ENCODE results near the gene DNAJB9.
A peak's percentile ranks its signal among the peaks of the same experiment; 100 is the strongest.

DNAJB9 gene

GRCh38 chr7:108569381-108570145 lies at the start of gene DNAJB9, which contains the start of gene THAP5:
TSS of gene DNAJB9 (plus strand) at chr7:108569874. CDS start at chr7:108571727, 1,853 bp downstream.
TSS of gene THAP5 (minus strand) at chr7:108569706. CDS start at chr7:108569569, 137 bp downstream.
- no peak for TF ChIP-seq CTCF (IDR thresholded peaks at IDR 0.05; ENCODE audit: low read depth, low read length)
- DNase-seq (ENCODE audit: extremely low read depth, low read depth) = peak; percentile 98

- TF ChIP-seq CTCF (IDR thresholded peaks at IDR 0.05; ENCODE audit: low read depth, low read length) = no peak
- DNase-seq (ENCODE audit: extremely low read depth, low read depth) = no peak
Measured at GRCh38 chr7:108522780-108523179, 46.9 kb upstream of the DNAJB9 start.

GRCh38 chr7:108525327-108525984 lies 44.2 kb upstream of the DNAJB9 start:
- DNase-seq (ENCODE audit: extremely low read depth, low read depth) = peak; percentile 65
- no peak for TF ChIP-seq CTCF (IDR thresholded peaks at IDR 0.05; ENCODE audit: low read depth, low read length)

- TF ChIP-seq CTCF (IDR thresholded peaks at IDR 0.05; ENCODE audit: low read depth, low read length) = no peak
- peak; percentile 98 for DNase-seq (ENCODE audit: extremely low read depth, low read depth)
Measured at GRCh38 chr7:108525985-108526767, 43.5 kb upstream of the DNAJB9 start, which contains the start of gene PNPLA8. TSS of gene PNPLA8 (minus strand) at chr7:108526135. CDS start at chr7:108515491, 10,644 bp downstream.

- DNase-seq (ENCODE audit: extremely low read depth, low read depth) = no peak
Measured at GRCh38 chr7:108526768-108527017, 43.0 kb upstream of the DNAJB9 start.

GRCh38 chr7:108528183-108528712 lies 41.4 kb upstream of the DNAJB9 start:
- DNase-seq (ENCODE audit: extremely low read depth, low read depth) = no peak
- no peak for TF ChIP-seq CTCF (IDR thresholded peaks at IDR 0.05; ENCODE audit: low read depth, low read length)

More at GRCh38 chr7:108526768-108527017, 43.0 kb upstream of the DNAJB9 start:
- no peak for TF ChIP-seq CTCF (IDR thresholded peaks at IDR 0.05; ENCODE audit: low read depth, low read length)
